ENCODE results near the gene UBE2J1. TPM values are rescaled to one million over a fixed set of nuclear protein-coding genes. Genes with fewer than 3 reads are reported as not detected.
A peak's percentile ranks its signal among the peaks of the same experiment; 100 is the strongest.

The UBE2J1 gene
- total and polyA plus RNA-seq, 10 of the 15 experiments (the other 5 are each of a cell fraction or from before 2014, with no cell fraction given) = 48.7 to 131 (median 90.0) TPM

GRCh38 chr6:89357390-89357789, 4.9 kb upstream of the UBE2J1 start:
- Histone ChIP-seq H3K4me3 (peak overlapping the region; percentile 16; the same call in 1 of the 2 replicates), H3K4me2 (ENCODE audit: control insufficient read depth, insufficient read depth) (peak overlapping the region; percentile 97), H3K36me3 (ENCODE audit: control insufficient read depth in 2 of 2, insufficient read depth in 2 of 2, low read length in 1 of 2) (no peaks in the 10 kb centered on the region), H2AFZ (ENCODE audit: control insufficient read depth, low read depth, low read length) (peak overlapping the region; percentile 52), H3K9ac (ENCODE audit: control insufficient read depth, insufficient read depth, low read length) (peak overlapping the region; percentile 74), H4K20me1 (ENCODE audit: control insufficient read depth, insufficient read depth) (no peaks in the 10 kb centered on the region), H3K27ac (ENCODE audit: control insufficient read depth, insufficient read depth) (peak overlapping the region; percentile 97), H3K79me2 (ENCODE audit: control insufficient read depth, insufficient read depth, low read length) (peaks cover 31% of the 10 kb centered on the region), H3K27me3 (replicated peaks in 1 of 2; ENCODE audit: control insufficient read depth in 2 of 2, insufficient read depth in 2 of 2, low read length in 1 of 2) (no peaks in the 10 kb centered on the region), H3K4me1 (ENCODE audit: control insufficient read depth, insufficient read depth, low read length) (peaks cover 70% of the 10 kb centered on the region), H3K9me3 (replicated peaks; ENCODE audit: control insufficient read depth, insufficient read depth, low read length) (peaks cover 2% of the 10 kb centered on the region; the same call in 2 of the 3 replicates)
- RAD21 ChIA-PET (ENCODE audit: unreplicated experiment) = interaction anchor here (1.0 to 12.7 kb wide), 7 partner anchors 7 to 374 kb away, joined by 3 to 187 read pairs (median 18); partner anchors contain the start of gene PM20D2
- intact Hi-C loops (cut with micrococcal nuclease; ENCODE audit: unreplicated experiment) (loop anchor here (2.0 to 10.0 kb wide), 2 partner anchors 277 to 457 kb away; partner anchors contain the start of genes MDN1 and PNRC1), in situ Hi-C loops (cut with MboI) (no loop called here)
- ATAC-seq (peak; percentile 43), FAIRE-seq (peak; percentile 82), DNase-seq (ENCODE audit: low read depth, low spot score) (peak; percentile 87)
- 0% methylated on average over 3 of the region's 3 CpGs for WGBS (ENCODE audit: insufficient coverage, insufficient replicate concordance, low lambda C conversion rate, missing lambda C conversion rate)
- SMC1A ChIA-PET (ENCODE audit: uncharacterized antibody, unreplicated experiment) = interaction anchor here (0.8 to 12.6 kb wide), 14 partner anchors 7 to 277 kb away, joined by 3 to 252 read pairs (median 4); partner anchors contain the start of gene PNRC1
- CTCF ChIA-PET = interaction anchor here (1.2 to 17.0 kb wide), 8 partner anchors 7 to 472 kb away, joined by 3 to 260 read pairs (median 20); partner anchors contain the start of gene CASP8AP2
- BruUV-seq (replicated peaks) = no TSS peak
- POLR2A ChIA-PET = interaction anchor here (0.6 to 4.0 kb wide), 8 partner anchors 8 to 277 kb away, joined by 3 to 30 read pairs (median 8); partner anchors contain the start of gene PNRC1
- TF ChIP-seq EP300 (IDR thresholded peaks at IDR 0.05; ENCODE audit: borderline replicate concordance in 1 of 2, control insufficient read depth in 1 of 2, low read depth in 2 of 2, low read length in 2 of 2) (peak; percentile 37 to 85; a peak in 3 of 4 replicates), TAF1 (IDR thresholded peaks at IDR 0.05; ENCODE audit: borderline replicate concordance, low read depth, low read length) (no peak), CREB1 (IDR thresholded peaks at IDR 0.05; ENCODE audit: low read depth) (0 out of 2 replicates have a peak, but pooled peaks have one; percentile 39), RELB (IDR thresholded peaks at IDR 0.05; ENCODE audit: low read depth) (peak; percentile 63), STAT3 (IDR thresholded peaks at IDR 0.05; ENCODE audit: low read depth, low read length) (0 out of 2 replicates have a peak, but pooled peaks have one; percentile 63), ZBTB4 (CRISPR knock-in tag; IDR thresholded peaks at IDR 0.05) (no peak), KAT2A (conservative IDR thresholded peaks at IDR 0.05; ENCODE audit: control insufficient read depth, low read depth, low read length) (no peak), FOXM1 (IDR thresholded peaks at IDR 0.05; ENCODE audit: low read depth, low read length) (peak; percentile 88), CHD4 (IDR thresholded peaks at IDR 0.05) (no peak), MTA2 (IDR thresholded peaks at IDR 0.05; ENCODE audit: low read depth) (peak; percentile 68), BRCA1 (IDR thresholded peaks at IDR 0.05; ENCODE audit: low read depth, low read length) (no peak), MXI1 (IDR thresholded peaks at IDR 0.05; ENCODE audit: low read depth, low read length) (no peak), SIX5 (IDR thresholded peaks at IDR 0.05; ENCODE audit: low read depth, low read length, severe bottlenecking) (no peak), BCL11A (IDR thresholded peaks at IDR 0.05; ENCODE audit: low read depth, low read length) (peak; percentile 59; the same call in 1 of the 2 replicates), CHD1 (IDR thresholded peaks at IDR 0.05; ENCODE audit: low read depth, low read length) (0 out of 2 replicates have a peak, but pooled peaks have one; percentile 46), ZBED1 (IDR thresholded peaks at IDR 0.05; ENCODE audit: borderline replicate concordance) (peak; percentile 85; the same call in 1 of the 2 replicates), NFYB (IDR thresholded peaks at IDR 0.05; ENCODE audit: insufficient read depth, low read depth, low read length) (no peak), ZNF622 (IDR thresholded peaks at IDR 0.05) (no peak), IRF4 (IDR thresholded peaks at IDR 0.05; ENCODE audit: low read depth, low read length) (peak; percentile 49; the same call in 1 of the 2 replicates)
